ENCODE data around the gene TNIK. TPM values are rescaled to one million over a fixed set of nuclear protein-coding genes. Genes with fewer than 3 reads are reported as not detected.

TNIK gene
- polyA plus RNA-seq, 1 of the 3 experiments (the other 2 are of a cell fraction), result 19.4 TPM

DNA sequence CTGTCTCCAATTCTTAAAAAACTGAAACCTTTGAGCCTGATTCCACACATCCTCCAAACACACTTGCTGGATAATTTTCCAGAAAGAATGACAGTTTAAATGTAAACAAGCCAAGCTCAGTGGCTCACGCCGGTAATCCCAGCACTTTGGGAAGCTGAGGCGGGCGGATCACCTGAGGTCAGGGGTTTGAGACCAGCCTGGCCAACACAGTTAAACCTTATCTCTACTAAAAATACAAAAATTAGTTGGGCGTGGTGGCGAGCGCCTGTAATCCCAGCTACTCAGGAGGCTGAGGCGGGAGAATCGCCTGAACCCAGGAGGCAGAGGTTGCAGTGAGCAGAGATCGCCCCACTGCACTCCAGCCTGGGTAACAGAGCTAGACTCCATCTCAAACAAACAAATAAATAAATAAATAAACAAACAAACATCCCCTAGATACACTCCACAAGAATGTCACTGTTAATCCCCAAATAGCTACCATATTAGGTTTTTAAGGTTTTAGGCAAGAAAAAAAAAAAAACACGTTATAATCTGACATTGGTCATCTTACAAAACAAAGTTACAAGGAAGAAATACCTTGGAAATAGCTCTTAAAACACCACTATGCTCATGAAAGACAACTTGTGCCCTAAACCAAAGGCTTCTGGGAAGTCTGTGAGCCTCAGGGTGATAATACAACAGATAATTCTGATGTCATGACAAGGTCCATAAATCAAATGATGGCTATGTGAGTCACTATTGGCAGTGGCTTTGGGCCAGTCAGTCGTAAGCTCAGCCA is 13.2 kb downstream of the TNIK start:
- peaks cover 0 to 7% of the 10 kb centered on the region in 2 experiments; a peak in 2 of 4 replicates for H3K4me1 ChIP-seq (ENCODE audit: control insufficient read depth in 1 of 2, insufficient read depth in 2 of 2, low read depth in 1 of 2, low read length in 1 of 2)
- H2AFZ ChIP-seq (ENCODE audit: low read depth), result no peak overlapping the region
- H3F3A ChIP-seq (replicated peaks; ENCODE audit: insufficient read depth), result peaks cover 24% of the 10 kb centered on the region
- no peaks in the 10 kb centered on the region for H4K20me1 ChIP-seq (ENCODE audit: insufficient read depth)
- peaks cover 79% of the 10 kb centered on the region for H3K79me2 ChIP-seq (ENCODE audit: insufficient read depth)
- CTCF ChIA-PET, result interaction anchor here (1.2 to 2.8 kb wide), 2 partner anchors 9 to 14 kb away, joined by 3 to 8 read pairs; partner anchors contain the start of gene TNIK
- H3K36me3 ChIP-seq (replicated peaks in 1 of 2; ENCODE audit: control insufficient read depth in 1 of 2, insufficient read depth in 2 of 2, low read length in 1 of 2), result peaks cover 0 to 10% of the 10 kb centered on the region in 2 experiments
- no peaks in the 10 kb centered on the region for H3K9me2 ChIP-seq
- WGBS (ENCODE audit: low lambda C conversion rate), result 79% methylated on average over 9 of the region's 12 CpGs
- TF ChIP-seq RXRA (IDR thresholded peaks at IDR 0.05; ENCODE audit: borderline replicate concordance, low read depth), result peak; percentile 50; the same call in 1 of the 2 replicates
- no peak for TF ChIP-seq MEF2A (IDR thresholded peaks at IDR 0.05; ENCODE audit: borderline replicate concordance, low read depth)
- no peak for TF ChIP-seq NRF1 (IDR thresholded peaks at IDR 0.05; ENCODE audit: low read depth, low read length)
- no peak for TF ChIP-seq RAD21 (IDR thresholded peaks at IDR 0.05; ENCODE audit: low read length)
- peak; percentile 84 for TF ChIP-seq TCF12 (IDR thresholded peaks at IDR 0.05)
- peak; percentile 96 for TF ChIP-seq JUND (IDR thresholded peaks at IDR 0.05)
- TF ChIP-seq MXI1 (IDR thresholded peaks at IDR 0.05; ENCODE audit: low read depth, low read length), result no peak
- TF ChIP-seq, protein P1, sequence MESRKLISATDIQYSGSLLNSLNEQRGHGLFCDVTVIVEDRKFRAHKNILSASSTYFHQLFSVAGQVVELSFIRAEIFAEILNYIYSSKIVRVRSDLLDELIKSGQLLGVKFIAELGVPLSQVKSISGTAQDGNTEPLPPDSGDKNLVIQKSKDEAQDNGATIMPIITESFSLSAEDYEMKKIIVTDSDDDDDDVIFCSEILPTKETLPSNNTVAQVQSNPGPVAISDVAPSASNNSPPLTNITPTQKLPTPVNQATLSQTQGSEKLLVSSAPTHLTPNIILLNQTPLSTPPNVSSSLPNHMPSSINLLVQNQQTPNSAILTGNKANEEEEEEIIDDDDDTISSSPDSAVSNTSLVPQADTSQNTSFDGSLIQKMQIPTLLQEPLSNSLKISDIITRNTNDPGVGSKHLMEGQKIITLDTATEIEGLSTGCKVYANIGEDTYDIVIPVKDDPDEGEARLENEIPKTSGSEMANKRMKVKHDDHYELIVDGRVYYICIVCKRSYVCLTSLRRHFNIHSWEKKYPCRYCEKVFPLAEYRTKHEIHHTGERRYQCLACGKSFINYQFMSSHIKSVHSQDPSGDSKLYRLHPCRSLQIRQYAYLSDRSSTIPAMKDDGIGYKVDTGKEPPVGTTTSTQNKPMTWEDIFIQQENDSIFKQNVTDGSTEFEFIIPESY (IDR thresholded peaks at IDR 0.05; ENCODE audit: borderline replicate concordance, low read depth), result 0 out of 2 replicates have a peak, but pooled peaks have one; percentile 45
- TF ChIP-seq POLR2AphosphoS5 (IDR thresholded peaks at IDR 0.05; ENCODE audit: low read depth, low read length), result peak; percentile 72; the same call in 1 of the 2 replicates
- TF ChIP-seq, protein P2, sequence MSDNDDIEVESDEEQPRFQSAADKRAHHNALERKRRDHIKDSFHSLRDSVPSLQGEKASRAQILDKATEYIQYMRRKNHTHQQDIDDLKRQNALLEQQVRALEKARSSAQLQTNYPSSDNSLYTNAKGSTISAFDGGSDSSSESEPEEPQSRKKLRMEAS (IDR thresholded peaks at IDR 0.05; ENCODE audit: low read depth), result peak; percentile 29; the same call in 1 of the 2 replicates
- TF ChIP-seq, protein P3, sequence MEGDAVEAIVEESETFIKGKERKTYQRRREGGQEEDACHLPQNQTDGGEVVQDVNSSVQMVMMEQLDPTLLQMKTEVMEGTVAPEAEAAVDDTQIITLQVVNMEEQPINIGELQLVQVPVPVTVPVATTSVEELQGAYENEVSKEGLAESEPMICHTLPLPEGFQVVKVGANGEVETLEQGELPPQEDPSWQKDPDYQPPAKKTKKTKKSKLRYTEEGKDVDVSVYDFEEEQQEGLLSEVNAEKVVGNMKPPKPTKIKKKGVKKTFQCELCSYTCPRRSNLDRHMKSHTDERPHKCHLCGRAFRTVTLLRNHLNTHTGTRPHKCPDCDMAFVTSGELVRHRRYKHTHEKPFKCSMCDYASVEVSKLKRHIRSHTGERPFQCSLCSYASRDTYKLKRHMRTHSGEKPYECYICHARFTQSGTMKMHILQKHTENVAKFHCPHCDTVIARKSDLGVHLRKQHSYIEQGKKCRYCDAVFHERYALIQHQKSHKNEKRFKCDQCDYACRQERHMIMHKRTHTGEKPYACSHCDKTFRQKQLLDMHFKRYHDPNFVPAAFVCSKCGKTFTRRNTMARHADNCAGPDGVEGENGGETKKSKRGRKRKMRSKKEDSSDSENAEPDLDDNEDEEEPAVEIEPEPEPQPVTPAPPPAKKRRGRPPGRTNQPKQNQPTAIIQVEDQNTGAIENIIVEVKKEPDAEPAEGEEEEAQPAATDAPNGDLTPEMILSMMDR (IDR thresholded peaks at IDR 0.05), result no peak
- TF ChIP-seq, protein P4, sequence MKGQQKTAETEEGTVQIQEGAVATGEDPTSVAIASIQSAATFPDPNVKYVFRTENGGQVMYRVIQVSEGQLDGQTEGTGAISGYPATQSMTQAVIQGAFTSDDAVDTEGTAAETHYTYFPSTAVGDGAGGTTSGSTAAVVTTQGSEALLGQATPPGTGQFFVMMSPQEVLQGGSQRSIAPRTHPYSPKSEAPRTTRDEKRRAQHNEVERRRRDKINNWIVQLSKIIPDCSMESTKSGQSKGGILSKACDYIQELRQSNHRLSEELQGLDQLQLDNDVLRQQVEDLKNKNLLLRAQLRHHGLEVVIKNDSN (IDR thresholded peaks at IDR 0.05; ENCODE audit: borderline replicate concordance, low read depth), result no peak
- TF ChIP-seq EP300 (IDR thresholded peaks at IDR 0.05; ENCODE audit: borderline replicate concordance in 1 of 2, low read depth in 1 of 2, low read length in 1 of 2), result peak in 1 of 2 experiments; percentile 87; a peak in 2 of 4 replicates
- TF ChIP-seq FOXM1 (IDR thresholded peaks at IDR 0.05; ENCODE audit: low read depth), result no peak
- TF ChIP-seq TEAD4 (IDR thresholded peaks at IDR 0.05; ENCODE audit: borderline replicate concordance, insufficient read depth), result peak; percentile 37; the same call in 1 of the 2 replicates
- TF ChIP-seq SIN3A (IDR thresholded peaks at IDR 0.05; ENCODE audit: borderline replicate concordance, low read depth, low read length), result peak; percentile 59; the same call in 1 of the 2 replicates
- TF ChIP-seq, protein P5, sequence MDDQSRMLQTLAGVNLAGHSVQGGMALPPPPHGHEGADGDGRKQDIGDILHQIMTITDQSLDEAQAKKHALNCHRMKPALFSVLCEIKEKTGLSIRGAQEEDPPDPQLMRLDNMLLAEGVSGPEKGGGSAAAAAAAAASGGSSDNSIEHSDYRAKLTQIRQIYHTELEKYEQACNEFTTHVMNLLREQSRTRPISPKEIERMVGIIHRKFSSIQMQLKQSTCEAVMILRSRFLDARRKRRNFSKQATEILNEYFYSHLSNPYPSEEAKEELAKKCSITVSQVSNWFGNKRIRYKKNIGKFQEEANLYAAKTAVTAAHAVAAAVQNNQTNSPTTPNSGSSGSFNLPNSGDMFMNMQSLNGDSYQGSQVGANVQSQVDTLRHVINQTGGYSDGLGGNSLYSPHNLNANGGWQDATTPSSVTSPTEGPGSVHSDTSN (IDR thresholded peaks at IDR 0.05), result peak; percentile 98
- TF ChIP-seq, protein P6, sequence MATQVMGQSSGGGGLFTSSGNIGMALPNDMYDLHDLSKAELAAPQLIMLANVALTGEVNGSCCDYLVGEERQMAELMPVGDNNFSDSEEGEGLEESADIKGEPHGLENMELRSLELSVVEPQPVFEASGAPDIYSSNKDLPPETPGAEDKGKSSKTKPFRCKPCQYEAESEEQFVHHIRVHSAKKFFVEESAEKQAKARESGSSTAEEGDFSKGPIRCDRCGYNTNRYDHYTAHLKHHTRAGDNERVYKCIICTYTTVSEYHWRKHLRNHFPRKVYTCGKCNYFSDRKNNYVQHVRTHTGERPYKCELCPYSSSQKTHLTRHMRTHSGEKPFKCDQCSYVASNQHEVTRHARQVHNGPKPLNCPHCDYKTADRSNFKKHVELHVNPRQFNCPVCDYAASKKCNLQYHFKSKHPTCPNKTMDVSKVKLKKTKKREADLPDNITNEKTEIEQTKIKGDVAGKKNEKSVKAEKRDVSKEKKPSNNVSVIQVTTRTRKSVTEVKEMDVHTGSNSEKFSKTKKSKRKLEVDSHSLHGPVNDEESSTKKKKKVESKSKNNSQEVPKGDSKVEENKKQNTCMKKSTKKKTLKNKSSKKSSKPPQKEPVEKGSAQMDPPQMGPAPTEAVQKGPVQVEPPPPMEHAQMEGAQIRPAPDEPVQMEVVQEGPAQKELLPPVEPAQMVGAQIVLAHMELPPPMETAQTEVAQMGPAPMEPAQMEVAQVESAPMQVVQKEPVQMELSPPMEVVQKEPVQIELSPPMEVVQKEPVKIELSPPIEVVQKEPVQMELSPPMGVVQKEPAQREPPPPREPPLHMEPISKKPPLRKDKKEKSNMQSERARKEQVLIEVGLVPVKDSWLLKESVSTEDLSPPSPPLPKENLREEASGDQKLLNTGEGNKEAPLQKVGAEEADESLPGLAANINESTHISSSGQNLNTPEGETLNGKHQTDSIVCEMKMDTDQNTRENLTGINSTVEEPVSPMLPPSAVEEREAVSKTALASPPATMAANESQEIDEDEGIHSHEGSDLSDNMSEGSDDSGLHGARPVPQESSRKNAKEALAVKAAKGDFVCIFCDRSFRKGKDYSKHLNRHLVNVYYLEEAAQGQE (IDR thresholded peaks at IDR 0.05; ENCODE audit: low read depth, low read length), result no peak
- TF ChIP-seq FOSL2 (IDR thresholded peaks at IDR 0.05; ENCODE audit: borderline replicate concordance, low read depth), result peak; percentile 96
- TF ChIP-seq SMC3 (IDR thresholded peaks at IDR 0.05; ENCODE audit: low read depth, low read length), result no peak
- peak; percentile 95 for TF ChIP-seq NFIC (IDR thresholded peaks at IDR 0.05; ENCODE audit: borderline replicate concordance)
- H3K9me3 ChIP-seq, result no peaks in the 10 kb centered on the region
- POLR2A ChIA-PET, result interaction anchor here (0.6 kb wide), 1 partner anchor 1304 kb away, joined by 3 read pairs; the partner anchor contains the start of gene ECT2
- peak overlapping the region; percentile 14 to 92; a peak in 3 of 4 replicates for H3K27ac ChIP-seq (ENCODE audit: low read depth in 2 of 2, low read length in 1 of 2)
- H3K4me2 ChIP-seq, result peak overlapping the region; percentile 14; the same call in 1 of the 2 replicates
- no peaks in the 10 kb centered on the region for H3K27me3 ChIP-seq (ENCODE audit: insufficient read depth)
- no peak for DNase-seq
- H3K4me3 ChIP-seq (ENCODE audit: low read depth in 2 of 2, low read length in 1 of 2), result no peak overlapping the region
- peak overlapping the region; percentile 2; the same call in 1 of the 2 replicates for H3K9ac ChIP-seq
